GM18868 (cell line): ENCODE data around the gene LMO3.
A peak's percentile ranks its signal among the peaks of the same experiment; 100 is the strongest.

ENCODE experiments used
- ATAC-seq: cut with Tn5 transposase; IDR thresholded peaks from one replicate; pipeline ENCODE4 v1.9.1; 2021; ENCODE audit warnings: mild to moderate bottlenecking, moderate library complexity; ENCODE audit not compliant: unreplicated experiment

LMO3 gene

DNA sequence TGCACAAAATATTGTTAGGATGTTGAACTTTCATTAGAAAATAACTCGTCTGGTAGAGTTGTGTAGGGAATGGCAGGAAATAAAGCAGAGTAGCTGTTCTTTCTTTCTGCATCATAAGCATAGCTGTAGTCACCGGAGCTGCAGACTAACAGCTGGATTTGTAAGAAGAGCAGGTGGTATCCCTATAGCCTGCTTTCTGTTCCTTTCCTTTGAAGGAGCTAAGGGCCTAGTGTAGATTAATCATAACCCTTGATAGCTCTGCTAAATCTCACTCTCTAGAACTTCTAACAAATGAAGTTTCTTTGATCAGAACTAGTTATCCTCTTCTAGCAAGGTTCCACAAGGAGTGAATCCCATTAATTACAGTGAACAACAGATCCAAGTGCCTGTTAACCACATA, 3.5 kb downstream of the LMO3 start:
- ATAC-seq, result no peak

DNA sequence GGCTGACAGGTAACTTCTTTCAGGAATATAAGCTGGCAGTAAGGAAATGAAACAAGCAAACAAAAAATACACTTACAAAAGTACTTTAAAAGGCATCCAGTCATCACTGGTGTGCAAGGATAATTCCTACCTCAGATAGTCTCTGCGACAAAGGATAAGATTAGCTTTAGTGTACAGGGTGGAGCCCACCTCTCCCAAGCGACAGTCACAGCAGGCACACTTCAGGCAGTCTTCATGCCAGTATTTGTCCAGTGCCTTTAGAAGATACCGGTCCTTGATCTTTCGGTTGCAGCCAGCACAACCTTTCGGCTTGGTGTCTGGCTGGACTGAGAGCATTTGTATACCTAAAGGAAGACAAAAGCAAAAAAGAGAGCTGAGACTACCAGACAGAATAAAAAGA, 5.4 kb downstream of the LMO3 start:
- ATAC-seq, result no peak

GRCh38 chr12:16599081-16599480, 6.9 kb downstream of the LMO3 start:
- no peak for ATAC-seq

DNA sequence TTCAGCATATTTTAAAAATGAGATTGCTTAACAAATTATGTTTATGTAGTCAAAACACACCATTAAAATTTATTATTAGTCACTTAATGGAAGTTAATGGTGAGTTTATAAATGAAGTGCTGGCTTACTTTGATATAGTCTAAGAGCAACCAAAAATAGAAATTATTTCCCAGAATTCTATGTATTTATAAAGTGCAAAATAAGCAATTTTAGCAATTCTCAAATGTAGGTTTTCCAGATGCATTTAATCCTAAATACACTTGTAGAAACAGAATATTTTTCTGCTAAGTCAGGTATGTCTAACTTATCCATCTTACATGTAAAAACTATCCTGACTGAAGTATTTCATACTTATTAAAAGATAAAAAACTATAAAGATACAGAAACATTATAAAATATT, 11.2 kb downstream of the LMO3 start:
- ATAC-seq, result no peak

- no peak for ATAC-seq
Measured at GRCh38 chr12:16593546-16593945, 12.4 kb downstream of the LMO3 start.

DNA sequence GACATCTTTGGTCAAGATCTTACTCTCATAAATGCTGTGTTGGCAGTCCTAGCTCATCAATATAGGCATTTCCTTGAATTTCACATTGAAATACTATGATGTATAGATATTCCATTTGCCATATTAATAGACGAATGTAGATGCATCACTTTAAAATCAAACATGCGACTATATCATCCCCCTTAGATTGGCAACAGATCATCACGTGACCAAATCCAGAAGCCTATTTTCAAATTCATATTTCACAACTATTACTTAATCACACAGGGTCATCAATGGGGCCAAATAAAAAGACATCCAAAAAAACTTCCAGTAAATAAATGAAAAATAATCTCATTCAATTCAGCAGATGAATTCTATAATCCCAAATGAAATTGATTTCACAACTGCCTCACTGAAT, 15.3 kb downstream of the LMO3 start:
- no peak for ATAC-seq

GRCh38 chr12:16588812-16589211, 17.1 kb downstream of the LMO3 start:
- no peak for ATAC-seq

- no peak for ATAC-seq
Measured at GRCh38 chr12:16587514-16587913, 18.4 kb downstream of the LMO3 start.

DNA sequence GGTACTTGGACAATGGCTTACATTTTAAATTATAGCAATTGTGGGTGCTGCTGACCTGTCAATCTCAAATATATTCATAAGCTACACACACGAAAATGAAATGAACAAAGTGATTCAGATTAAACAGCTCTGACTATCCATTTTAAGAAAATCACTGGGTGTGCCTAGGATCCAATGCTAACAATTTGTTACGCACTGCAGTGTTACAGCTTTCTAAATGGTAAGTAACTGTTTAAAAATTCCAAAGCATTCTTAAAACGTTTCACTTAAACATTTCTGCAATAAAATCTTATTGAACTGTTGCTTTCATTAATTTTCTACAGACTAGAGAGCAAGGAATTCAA, 18.9 kb downstream of the LMO3 start:
- ATAC-seq, result no peak

GRCh38 chr12:16586350-16587109, 19.4 kb downstream of the LMO3 start:
- ATAC-seq, result no peak

DNA sequence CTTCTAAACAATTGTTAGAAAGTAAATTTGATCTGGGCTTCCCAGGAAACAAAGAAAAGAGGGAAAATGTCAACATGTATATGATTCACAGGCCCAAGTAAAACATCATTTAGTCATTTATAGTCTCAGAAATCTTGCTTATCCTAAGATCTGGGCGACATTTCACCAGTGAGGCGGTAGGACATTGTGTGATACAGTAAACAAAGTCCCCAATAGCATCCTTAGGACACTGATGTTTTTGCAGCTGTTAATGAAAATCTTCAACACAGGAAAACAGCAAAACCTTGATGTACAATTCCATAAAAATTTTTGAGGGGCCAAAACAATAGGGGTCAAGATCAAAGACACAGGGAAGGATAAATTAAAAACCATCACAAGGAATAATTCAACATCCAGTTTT, 20.2 kb downstream of the LMO3 start:
- no peak for ATAC-seq

GRCh38 chr12:16583969-16584745, 21.8 kb downstream of the LMO3 start:
- no peak for ATAC-seq

DNA sequence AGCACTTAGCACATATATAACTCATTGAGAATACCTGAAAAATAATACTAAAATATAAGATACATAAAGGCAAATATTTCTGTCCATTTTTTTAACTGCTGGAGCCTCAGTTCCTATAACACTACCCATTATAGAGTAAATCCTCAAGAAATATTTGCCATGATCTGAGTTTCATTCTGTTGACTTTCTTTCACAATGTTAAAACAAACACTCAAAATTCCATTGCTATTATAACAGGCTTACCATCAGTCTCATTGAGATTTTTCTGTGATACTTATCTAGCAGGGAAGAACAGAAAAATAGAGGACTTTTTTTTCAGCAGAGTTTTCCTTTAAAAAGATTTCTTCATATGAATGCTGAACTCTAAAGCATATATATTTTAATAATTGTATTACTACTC, 24.5 kb downstream of the LMO3 start:
- ATAC-seq, result no peak

GRCh38 chr12:16579041-16579440, 26.9 kb downstream of the LMO3 start:
- ATAC-seq, result no peak

DNA sequence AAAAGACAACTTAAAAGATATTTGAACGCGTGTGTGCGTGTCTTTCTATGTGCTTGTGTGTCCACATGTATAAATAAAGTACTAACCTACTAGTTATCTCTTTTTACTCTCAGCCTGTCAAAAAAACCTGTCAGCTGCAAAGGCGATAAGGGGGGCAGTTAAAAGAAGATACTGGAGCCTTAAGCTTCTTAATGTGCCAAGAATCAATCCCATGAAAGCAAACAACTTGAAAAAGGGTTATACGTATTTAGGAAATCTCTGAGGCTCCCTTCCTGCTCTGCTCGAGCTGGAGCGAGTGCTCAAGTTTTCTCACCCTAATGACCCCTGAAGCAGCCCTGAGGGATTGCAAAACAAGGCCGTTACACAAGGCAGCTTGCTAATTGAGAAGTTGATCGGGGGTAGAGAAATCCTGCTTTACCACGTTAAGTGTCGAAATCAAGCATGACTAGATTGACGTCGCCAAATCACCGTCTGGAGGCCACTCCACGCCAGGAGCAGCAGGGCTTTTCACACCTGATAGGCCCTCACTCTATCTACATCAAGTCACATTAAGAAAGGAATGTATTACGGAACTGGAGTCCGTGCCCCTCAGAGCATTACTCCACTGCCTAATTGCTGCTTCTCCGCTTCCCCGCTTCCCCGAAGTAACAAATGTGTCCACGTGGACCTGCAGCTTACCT, 32.4 kb downstream of the LMO3 start:
- no peak for ATAC-seq

GRCh38 chr12:16568873-16569272, 37.1 kb downstream of the LMO3 start:
- peak; percentile 89 for ATAC-seq

DNA sequence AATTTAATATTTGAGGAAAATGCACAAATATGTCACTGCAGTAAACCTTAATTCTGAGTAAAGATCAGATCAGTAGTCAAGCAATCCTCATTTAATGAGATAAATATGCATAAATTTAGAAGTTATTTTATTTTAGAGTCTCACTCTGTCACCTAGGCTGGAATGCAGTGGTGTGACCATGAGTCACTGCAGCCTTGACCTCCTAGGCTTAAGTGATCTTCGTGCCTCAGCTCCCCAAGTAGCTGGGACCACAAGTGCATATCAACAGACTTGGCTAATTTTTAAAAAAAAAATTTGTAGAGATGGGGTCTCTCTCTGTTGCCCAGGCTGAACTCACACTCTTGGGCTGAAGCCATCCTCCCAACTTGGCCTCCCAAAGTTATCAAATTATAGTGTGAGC, 41.3 kb downstream of the LMO3 start:
- ATAC-seq, result no peak

DNA sequence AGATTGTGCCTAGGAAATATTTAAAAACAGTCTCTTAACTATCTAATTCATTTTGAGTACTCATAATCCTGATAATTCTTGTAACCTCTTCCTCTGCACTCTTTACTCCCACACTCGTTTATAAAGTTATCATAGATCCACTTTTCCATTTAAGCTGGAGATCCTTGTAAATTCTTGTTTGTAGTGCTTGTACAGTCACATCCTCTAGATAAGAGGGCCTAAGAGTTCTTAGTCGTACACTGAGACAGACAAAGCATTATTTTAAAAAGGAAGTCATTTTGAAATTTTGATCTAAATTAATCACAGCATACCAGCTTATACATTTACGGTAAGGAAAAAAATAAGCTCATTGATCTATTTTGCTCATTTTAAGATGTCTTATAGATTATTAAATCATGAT, 42.5 kb downstream of the LMO3 start:
- no peak for ATAC-seq

DNA sequence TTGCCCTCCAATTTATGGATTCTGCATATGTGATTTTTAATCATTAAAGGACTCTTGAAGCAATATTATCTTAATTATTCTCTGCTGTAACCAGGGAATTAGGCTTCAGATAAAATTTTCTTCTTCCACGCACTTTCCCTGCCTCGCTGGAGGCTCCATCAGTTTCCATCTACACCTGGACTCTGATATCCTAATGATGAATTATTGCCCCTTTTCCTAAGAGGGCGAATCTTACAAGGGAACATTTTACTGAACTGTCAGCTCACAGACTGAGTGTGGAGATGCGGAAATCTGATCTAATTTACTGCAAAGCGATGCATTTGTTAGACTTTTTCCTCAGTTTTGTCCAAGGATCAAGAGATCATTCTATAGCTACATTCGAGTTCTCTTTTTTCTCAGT, 43.0 kb downstream of the LMO3 start:
- ATAC-seq, result no peak

DNA sequence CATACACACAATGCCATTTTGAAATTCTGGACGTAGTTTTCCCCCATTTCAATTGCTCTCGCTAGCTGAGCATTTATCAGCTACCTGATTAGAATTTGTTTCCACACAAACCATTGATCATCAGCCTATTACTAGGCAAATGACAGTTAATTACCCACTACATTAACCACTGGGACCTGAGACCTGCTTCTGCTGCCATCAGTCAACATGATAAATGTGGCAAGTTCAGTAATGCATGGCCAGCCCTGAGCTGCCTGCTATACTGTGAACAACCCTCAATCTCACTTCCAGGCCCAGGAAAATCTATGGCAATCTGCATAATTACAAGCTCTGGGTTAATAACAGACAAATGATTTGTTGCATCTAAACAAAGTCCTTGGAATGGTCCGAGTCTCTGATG, 43.5 kb downstream of the LMO3 start:
- no peak for ATAC-seq

GRCh38 chr12:16560273-16560672, 45.7 kb downstream of the LMO3 start:
- no peak for ATAC-seq

GRCh38 chr12:16555630-16556029, 50.3 kb downstream of the LMO3 start:
- no peak for ATAC-seq
